Activated naive CD4-positive, alpha-beta T cell treated with anti-CD3 and anti-CD28 coated beads, Interleukin-2, amount 50 U/mL, for 16 hours (primary cell): ENCODE results near the gene KIF26B.

Source experiments
- DNase-seq: peaks from one replicate; pipeline ENCODE4 v3.0.0-alpha.2; 2020

Gene KIF26B

GRCh38 chr1:245133995-245134715 lies 20.6 kb upstream of the KIF26B start:
- DNase-seq, result no peak

- DNase-seq, result no peak
Observed at GRCh38 chr1:245142171-245142798, 12.5 kb upstream of the KIF26B start.

DNA sequence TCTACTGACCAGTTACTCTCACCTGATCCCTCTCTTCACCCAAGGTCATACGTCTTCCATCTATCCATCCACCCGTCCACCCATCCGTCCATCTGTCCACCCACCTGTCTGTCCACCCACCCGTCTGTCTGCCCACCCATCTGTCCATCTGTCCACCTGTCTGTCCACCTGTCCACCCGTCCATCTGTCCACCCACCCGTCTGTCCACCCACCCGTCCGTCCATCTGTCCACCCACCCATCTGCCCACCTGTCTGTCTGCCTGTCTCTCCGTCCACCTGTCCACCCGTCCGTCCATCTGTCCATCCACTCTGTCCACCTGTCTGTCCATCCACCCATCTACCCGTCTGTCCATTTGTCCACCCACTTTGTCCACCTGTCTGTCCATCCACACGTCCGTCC lies 11.8 kb upstream of the KIF26B start:
- no peak for DNase-seq

- DNase-seq, result no peak
Observed at GRCh38 chr1:245143849-245144248, 10.9 kb upstream of the KIF26B start.

- DNase-seq, result no peak
Observed at GRCh38 chr1:245148069-245148468, 6.7 kb upstream of the KIF26B start.

GRCh38 chr1:245148861-245149260 lies 5.9 kb upstream of the KIF26B start:
- DNase-seq, result no peak

DNA sequence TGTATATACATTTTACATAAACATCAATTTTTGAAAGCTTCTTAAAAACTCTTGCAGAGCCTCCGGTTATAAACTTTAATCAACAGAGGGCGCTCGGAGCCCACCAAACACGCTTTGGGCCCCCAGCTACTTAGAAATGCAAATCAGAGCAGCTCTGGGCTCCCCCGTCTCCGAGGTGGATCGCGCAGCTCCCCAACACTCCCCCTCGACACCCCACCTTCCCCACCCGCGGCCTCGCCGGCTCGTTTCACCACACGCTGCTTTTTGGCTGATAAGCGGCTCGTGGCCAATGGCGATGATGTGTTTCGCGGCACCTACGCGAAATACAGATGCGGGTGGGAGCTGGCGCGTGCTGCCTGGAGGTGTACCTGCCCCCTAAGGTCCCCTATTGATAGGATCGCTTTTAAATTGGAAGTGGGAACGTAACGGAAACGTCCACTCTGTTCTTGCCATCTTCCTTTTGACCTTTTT lies 1.7 kb upstream of the KIF26B start:
- peak; percentile 70 for DNase-seq

- peak; percentile 13 for DNase-seq
Observed at GRCh38 chr1:245153552-245154428, 995 bp upstream of the KIF26B start.

DNA sequence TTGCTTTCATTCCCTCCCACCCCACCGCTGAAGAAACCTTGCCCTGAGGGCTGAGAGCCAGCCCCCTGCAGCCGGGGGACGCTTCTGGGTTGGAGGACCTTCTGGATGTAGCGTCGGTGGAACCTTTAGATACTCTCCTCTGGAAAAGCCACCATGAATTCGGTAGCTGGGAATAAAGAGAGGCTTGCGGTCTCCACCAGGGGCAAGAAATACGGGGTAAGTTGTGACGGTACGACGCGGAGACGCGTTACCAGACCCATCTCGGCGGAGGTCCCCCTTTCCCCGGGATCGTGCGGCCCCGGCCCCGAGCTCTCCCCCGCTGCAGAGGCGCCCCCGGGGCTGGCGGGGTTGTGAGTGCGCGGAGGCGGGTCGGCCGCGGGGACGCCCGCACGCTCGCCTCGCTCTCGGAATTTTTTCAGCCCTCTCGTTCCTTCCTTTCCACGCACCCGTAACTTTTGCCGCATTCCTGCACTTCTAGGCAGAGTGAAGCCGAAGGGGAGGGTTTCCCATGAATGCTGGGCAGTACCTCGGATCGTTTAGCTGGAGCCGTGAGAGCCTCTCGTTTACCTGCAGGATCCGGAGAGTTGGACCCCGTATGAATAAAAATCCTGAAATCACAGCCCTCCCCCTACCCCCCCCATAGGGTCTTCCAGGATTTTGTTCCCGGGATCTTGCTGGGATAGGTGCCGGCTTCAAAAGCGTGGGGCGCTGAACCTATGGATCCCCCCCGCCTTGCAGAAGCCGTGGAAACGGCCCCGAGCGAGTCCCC lies 671 bp downstream of the KIF26B start:
- DNase-seq, result no peak

- DNase-seq, result peak; percentile 80
Observed at GRCh38 chr1:245156041-245156735, 1.4 kb downstream of the KIF26B start.

DNA sequence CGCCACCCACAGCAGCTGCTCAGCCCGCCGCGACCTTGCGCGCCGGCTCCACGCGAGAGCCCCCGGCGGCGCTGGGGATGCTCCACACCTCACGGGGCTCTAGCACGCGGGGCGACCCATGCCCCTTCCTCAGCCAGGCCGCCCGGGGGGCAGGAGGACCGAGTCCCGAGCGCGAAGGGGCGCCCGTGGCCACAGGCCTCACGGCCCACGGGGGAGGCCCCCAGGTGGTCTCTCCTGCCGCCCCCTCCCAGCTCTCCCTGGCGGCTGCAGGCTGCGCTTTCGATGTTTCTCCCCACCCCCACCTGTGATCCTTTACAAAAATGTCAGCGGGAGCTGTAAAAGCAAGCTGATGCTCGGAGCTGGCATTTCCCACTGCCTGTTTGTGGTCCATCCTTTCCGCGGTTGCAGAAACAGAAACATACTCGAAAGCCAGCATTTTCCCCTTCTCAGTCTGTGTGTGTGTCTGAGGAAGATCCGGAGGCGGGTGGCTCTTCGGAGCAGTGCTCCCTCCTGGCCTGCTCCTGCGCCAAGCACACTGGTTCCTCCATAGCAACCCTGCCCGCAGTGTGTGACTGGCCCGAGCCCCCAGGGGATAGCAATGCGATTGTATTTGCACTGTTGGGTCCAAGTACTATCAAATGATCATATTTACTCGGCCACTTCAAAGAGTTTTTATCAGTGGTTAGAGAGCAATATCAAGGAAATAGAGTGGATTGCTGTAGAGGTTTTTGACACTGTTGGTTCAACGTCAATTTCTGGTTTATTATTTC lies 2.1 kb downstream of the KIF26B start:
- no peak for DNase-seq

GRCh38 chr1:245158913-245159312 lies 4.1 kb downstream of the KIF26B start:
- DNase-seq, result no peak

DNA sequence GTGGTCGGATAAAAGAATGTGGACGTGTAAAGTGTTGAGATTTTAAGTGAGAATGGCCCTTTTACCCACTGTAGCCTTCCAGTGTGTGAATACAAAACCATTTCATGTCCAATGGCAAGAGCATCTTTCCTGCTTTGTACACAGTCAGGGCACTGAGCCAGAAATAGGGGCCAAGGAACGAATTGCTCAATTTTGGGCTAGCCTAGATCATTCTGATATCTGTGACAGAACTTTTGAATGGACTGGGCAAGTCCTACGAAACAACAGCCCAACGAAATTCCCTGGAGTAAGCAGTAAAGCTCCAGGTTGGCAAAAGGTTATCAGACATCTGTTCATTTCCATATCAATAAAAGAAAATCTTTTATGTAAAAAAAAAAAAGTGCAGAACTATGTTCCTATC lies 5.5 kb downstream of the KIF26B start:
- no peak for DNase-seq

DNA sequence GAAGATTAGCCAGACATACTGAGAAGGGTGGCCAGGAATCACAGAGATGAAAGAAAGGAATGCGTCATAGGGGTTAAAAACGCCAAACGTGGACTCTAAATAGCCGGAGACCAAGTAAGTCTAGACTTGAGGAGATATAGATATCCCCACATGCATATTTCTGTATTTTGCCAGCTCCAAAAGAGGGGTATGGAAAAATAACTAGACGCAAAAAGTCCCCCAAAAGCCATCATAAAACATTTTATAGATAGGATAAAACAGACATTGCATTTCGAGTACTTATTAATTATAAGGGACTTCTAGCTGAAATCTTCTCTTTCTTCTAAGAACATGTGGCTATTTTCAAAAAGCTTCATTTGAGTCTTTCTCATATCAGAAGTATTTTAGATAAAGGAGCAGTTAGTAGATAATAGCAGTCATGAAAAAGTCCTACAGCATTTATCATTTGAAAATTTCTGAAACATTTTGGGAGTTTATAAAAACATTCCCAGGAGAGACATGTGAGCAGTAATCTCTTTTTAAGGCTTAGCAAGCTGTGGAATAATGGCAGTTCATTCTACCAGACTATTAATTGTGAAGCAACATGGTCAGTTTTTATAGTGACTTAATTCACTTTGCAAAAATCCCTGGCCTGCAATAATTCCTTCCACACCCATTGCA lies 6.1 kb downstream of the KIF26B start:
- DNase-seq, result no peak

- DNase-seq, result no peak
Observed at GRCh38 chr1:245161866-245162265, 7.1 kb downstream of the KIF26B start.

DNA sequence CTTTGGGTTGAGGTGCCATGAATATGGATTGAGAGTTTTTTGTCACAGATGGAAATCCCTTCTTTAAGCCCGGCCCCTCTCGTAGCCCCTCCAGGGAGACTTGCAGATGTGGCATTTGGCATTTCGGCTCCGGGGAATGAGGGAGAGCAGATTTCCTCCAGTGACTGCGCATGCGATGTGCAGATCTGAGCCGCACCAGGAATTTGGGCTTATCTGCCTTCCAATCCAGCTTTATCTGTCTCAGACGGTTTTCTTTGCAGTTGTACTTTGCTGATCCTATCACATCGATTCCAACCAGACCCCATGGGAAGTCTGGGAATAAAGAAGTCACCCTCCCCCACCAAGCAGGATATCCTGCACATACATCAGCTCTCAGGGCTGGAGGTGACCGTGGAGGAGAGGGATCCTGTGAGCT lies 11.7 kb downstream of the KIF26B start:
- no peak for DNase-seq

GRCh38 chr1:245168086-245168485 lies 13.3 kb downstream of the KIF26B start:
- no peak for DNase-seq

DNA sequence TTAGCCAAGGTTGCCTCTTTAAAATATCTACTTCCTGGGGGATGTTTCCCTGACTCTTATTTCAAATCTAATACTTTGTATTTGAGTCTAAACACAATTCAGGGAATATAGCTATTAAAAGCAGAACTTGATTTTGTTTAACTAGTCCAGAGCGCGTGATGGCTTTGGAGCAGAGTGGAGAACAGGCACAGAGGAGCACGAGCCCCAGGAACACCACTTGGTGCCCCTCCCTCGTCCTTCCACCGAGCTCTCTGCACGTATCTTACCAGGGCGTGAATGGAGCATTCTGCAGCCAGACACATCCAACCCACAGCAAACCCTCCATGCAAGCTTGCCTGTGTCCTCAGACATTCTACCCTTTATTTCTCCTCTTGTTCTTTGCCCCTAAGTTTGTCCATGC lies 14.1 kb downstream of the KIF26B start:
- DNase-seq, result no peak

DNA sequence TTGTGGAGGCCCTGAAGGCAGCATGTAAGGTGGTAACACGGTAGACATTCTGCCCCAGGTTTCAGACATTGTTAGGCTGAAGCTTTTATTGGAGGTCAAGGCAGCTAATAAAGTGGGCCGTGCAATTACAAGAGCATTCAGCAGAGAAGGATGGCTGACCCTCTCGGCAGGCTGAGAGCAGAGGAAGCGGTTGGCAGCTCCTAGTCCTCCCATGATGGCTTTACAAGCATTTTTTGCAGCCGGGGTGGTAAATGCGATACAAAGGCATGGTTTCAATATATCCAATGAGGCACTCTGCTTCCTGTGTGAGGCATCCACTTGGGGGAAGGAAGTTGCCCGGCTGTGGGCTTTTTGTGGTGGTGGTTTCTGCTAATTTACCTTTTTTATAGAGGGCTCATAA lies 14.6 kb downstream of the KIF26B start:
- no peak for DNase-seq

- DNase-seq, result no peak
Observed at GRCh38 chr1:245172026-245172425, 17.2 kb downstream of the KIF26B start.

DNA sequence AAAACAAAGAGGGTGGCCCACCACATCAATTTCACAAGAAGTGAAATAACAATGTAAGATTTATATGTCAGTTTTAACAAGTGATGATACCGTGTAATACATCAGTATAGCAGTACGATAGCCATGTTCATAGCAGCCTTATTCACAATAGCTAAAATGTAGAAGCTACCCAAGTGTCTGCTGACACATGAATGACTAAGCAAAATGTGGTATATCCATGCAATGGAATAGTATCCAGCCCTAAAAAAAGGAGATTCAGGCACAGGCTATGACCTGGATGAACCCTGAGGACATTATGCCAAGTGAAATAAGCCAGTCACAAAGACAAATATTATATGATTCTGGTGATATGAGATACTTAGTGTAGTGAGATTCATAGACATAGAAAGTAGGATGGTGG lies 18.0 kb downstream of the KIF26B start:
- no peak for DNase-seq
